ENCODE measurements around the gene GGA3. TPM values are rescaled to one million over a fixed set of nuclear protein-coding genes. Genes with fewer than 3 reads are reported as not detected.

The GGA3 gene
- total RNA-seq, 1 experiment from 2014 or later = 13.1 TPM

- peaks cover 68% of the 10 kb centered on the region for H3K36me3 ChIP-seq
- H3K4me1 ChIP-seq (replicated peaks) = no peaks in the 10 kb centered on the region
- no peak overlapping the region for H3K4me3 ChIP-seq
- H3K9me3 ChIP-seq (replicated peaks) = no peaks in the 10 kb centered on the region
- H3K27me3 ChIP-seq (replicated peaks) = no peaks in the 10 kb centered on the region
- no peak overlapping the region for H3K27ac ChIP-seq
- no peak for DNase-seq (ENCODE audit: low read depth in 1 of 2, low spot score in 2 of 2)
These were observed 15.0 kb downstream of the GGA3 start for GRCh38 chr17:75246404-75246803.

- H3K27me3 ChIP-seq (replicated peaks) = no peaks in the 10 kb centered on the region
- H3K4me3 ChIP-seq = no peak overlapping the region
- H3K27ac ChIP-seq = no peak overlapping the region
- H3K4me1 ChIP-seq (replicated peaks) = no peaks in the 10 kb centered on the region
- DNase-seq (ENCODE audit: low read depth in 1 of 2, low spot score in 2 of 2) = no peak
- H3K36me3 ChIP-seq = peaks cover 82% of the 10 kb centered on the region
- H3K9me3 ChIP-seq (replicated peaks) = no peaks in the 10 kb centered on the region
These were observed 16.4 kb downstream of the GGA3 start for GRCh38 chr17:75245011-75245410.

GRCh38 chr17:75244133-75244866 is 17.1 kb downstream of the GGA3 start:
- H3K4me3 ChIP-seq = no peak overlapping the region
- no peaks in the 10 kb centered on the region for H3K9me3 ChIP-seq (replicated peaks)
- H3K27ac ChIP-seq = no peak overlapping the region
- H3K27me3 ChIP-seq (replicated peaks) = no peaks in the 10 kb centered on the region
- no peaks in the 10 kb centered on the region for H3K4me1 ChIP-seq (replicated peaks)
- H3K36me3 ChIP-seq = peaks cover 89% of the 10 kb centered on the region
- DNase-seq (ENCODE audit: low read depth in 1 of 2, low spot score in 2 of 2) = no peak

GRCh38 chr17:75242461-75243042 is 18.9 kb downstream of the GGA3 start:
- Histone ChIP-seq H3K4me3 (no peak overlapping the region), H3K27me3 (replicated peaks) (no peaks in the 10 kb centered on the region), H3K36me3 (peaks cover 100% of the 10 kb centered on the region), H3K4me1 (replicated peaks) (no peaks in the 10 kb centered on the region), H3K27ac (no peak overlapping the region), H3K9me3 (replicated peaks) (no peaks in the 10 kb centered on the region)
- no peak for DNase-seq (ENCODE audit: low read depth in 1 of 2, low spot score in 2 of 2)

GRCh38 chr17:75241996-75242460 is 19.4 kb downstream of the GGA3 start:
- Histone ChIP-seq H3K4me1 (replicated peaks) (no peaks in the 10 kb centered on the region), H3K9me3 (replicated peaks) (no peaks in the 10 kb centered on the region), H3K27me3 (replicated peaks) (no peaks in the 10 kb centered on the region), H3K4me3 (no peak overlapping the region), H3K36me3 (peaks cover 100% of the 10 kb centered on the region), H3K27ac (no peak overlapping the region)
- no peak for DNase-seq (ENCODE audit: low read depth in 1 of 2, low spot score in 2 of 2)

- no peaks in the 10 kb centered on the region for H3K4me1 ChIP-seq (replicated peaks)
- no peak overlapping the region for H3K27ac ChIP-seq
- no peak for DNase-seq (ENCODE audit: low read depth in 1 of 2, low spot score in 2 of 2)
- no peaks in the 10 kb centered on the region for H3K27me3 ChIP-seq (replicated peaks)
- peaks cover 100% of the 10 kb centered on the region for H3K36me3 ChIP-seq
- H3K4me3 ChIP-seq = no peak overlapping the region
- H3K9me3 ChIP-seq (replicated peaks) = no peaks in the 10 kb centered on the region
These were observed 19.9 kb downstream of the GGA3 start for GRCh38 chr17:75241502-75241901.

GRCh38 chr17:75241143-75241430 is 20.3 kb downstream of the GGA3 start:
- Histone ChIP-seq H3K9me3 (replicated peaks) (no peaks in the 10 kb centered on the region), H3K27ac (no peak overlapping the region), H3K27me3 (replicated peaks) (no peaks in the 10 kb centered on the region), H3K36me3 (peaks cover 100% of the 10 kb centered on the region), H3K4me1 (replicated peaks) (no peaks in the 10 kb centered on the region), H3K4me3 (no peak overlapping the region)
- DNase-seq (ENCODE audit: low read depth in 1 of 2, low spot score in 2 of 2) = no peak

- peak; percentile 48 to 73 for DNase-seq (ENCODE audit: low read depth in 1 of 2, low spot score in 2 of 2)
- Histone ChIP-seq H3K4me1 (replicated peaks) (no peaks in the 10 kb centered on the region), H3K36me3 (peaks cover 100% of the 10 kb centered on the region), H3K4me3 (no peak overlapping the region), H3K27ac (no peak overlapping the region), H3K9me3 (replicated peaks) (no peaks in the 10 kb centered on the region), H3K27me3 (replicated peaks) (no peaks in the 10 kb centered on the region)
These were observed 20.8 kb downstream of the GGA3 start for GRCh38 chr17:75240394-75241142.

- no peak for DNase-seq (ENCODE audit: low read depth in 1 of 2, low spot score in 2 of 2)
- no peaks in the 10 kb centered on the region for H3K9me3 ChIP-seq (replicated peaks)
- H3K4me1 ChIP-seq (replicated peaks) = no peaks in the 10 kb centered on the region
- no peak overlapping the region for H3K4me3 ChIP-seq
- H3K36me3 ChIP-seq = peaks cover 100% of the 10 kb centered on the region
- H3K27ac ChIP-seq = no peak overlapping the region
- no peaks in the 10 kb centered on the region for H3K27me3 ChIP-seq (replicated peaks)
These were observed 21.5 kb downstream of the GGA3 start for GRCh38 chr17:75239778-75240393.

- no peak overlapping the region for H3K27ac ChIP-seq
- H3K36me3 ChIP-seq = peaks cover 100% of the 10 kb centered on the region
- H3K4me1 ChIP-seq (replicated peaks) = no peaks in the 10 kb centered on the region
- no peak overlapping the region for H3K4me3 ChIP-seq
- no peaks in the 10 kb centered on the region for H3K27me3 ChIP-seq (replicated peaks)
- DNase-seq (ENCODE audit: low read depth in 1 of 2, low spot score in 2 of 2) = no peak
- H3K9me3 ChIP-seq (replicated peaks) = no peaks in the 10 kb centered on the region
These were observed 22.2 kb downstream of the GGA3 start for GRCh38 chr17:75239214-75239613.

- DNase-seq (ENCODE audit: low read depth in 1 of 2, low spot score in 2 of 2) = peak; percentile 63 to 77
- peaks cover 100% of the 10 kb centered on the region for H3K36me3 ChIP-seq
- no peaks in the 10 kb centered on the region for H3K4me1 ChIP-seq (replicated peaks)
- no peaks in the 10 kb centered on the region for H3K27me3 ChIP-seq (replicated peaks)
- H3K27ac ChIP-seq = no peak overlapping the region
- no peaks in the 10 kb centered on the region for H3K9me3 ChIP-seq (replicated peaks)
- H3K4me3 ChIP-seq = no peak overlapping the region
These were observed 22.7 kb downstream of the GGA3 start for GRCh38 chr17:75238684-75239191.

- H3K36me3 ChIP-seq = peaks cover 99% of the 10 kb centered on the region
These were observed 23.3 kb downstream of the GGA3 start for GRCh38 chr17:75238020-75238580.

GRCh38 chr17:75237100-75238014 is 24.0 kb downstream of the GGA3 start:
- H3K4me3 ChIP-seq = no peak overlapping the region
- H3K4me1 ChIP-seq (replicated peaks) = no peaks in the 10 kb centered on the region
- peaks cover 99% of the 10 kb centered on the region for H3K36me3 ChIP-seq
- H3K27me3 ChIP-seq (replicated peaks) = no peaks in the 10 kb centered on the region
- DNase-seq (ENCODE audit: low read depth in 1 of 2, low spot score in 2 of 2) = no peak
- no peak overlapping the region for H3K27ac ChIP-seq
- H3K9me3 ChIP-seq (replicated peaks) = no peaks in the 10 kb centered on the region

More at GRCh38 chr17:75238020-75238580, 23.3 kb downstream of the GGA3 start:
- DNase-seq (ENCODE audit: low read depth in 1 of 2, low spot score in 2 of 2) = no peak
- Histone ChIP-seq H3K27me3 (replicated peaks) (no peaks in the 10 kb centered on the region), H3K4me1 (replicated peaks) (no peaks in the 10 kb centered on the region), H3K4me3 (no peak overlapping the region), H3K27ac (no peak overlapping the region), H3K9me3 (replicated peaks) (no peaks in the 10 kb centered on the region)

All from SJSA1 (cell line).